Fibroblast of lung (primary cell): ENCODE results near the gene AFAP1. TPM values are rescaled to one million over a fixed set of nuclear protein-coding genes. Genes with fewer than 3 reads are reported as not detected.

Experiments used
- DNase-seq, 2 donors: peaks; one replicate each; pipeline versions ENCODE4 v3.0.0 to v3.0.0-alpha.2; 2010; ENCODE audit warnings: low read depth in 2 of 2
- H2AFZ ChIP-seq: 2 replicates; pipeline ENCODE4 v1.5.1; 2012; ENCODE audit warnings: low read length, control low read depth, inconsistent platforms
- H3K27ac ChIP-seq: 2 replicates; pipeline ENCODE4 v1.5.1; 2011; ENCODE audit warnings: low read length, control low read depth; ENCODE audit not compliant: insufficient read depth
- H3K27me3 ChIP-seq: 2 replicates; pipeline ENCODE4 v1.5.1; 2011; ENCODE audit warnings: mild to moderate bottlenecking, low read length; ENCODE audit not compliant: control insufficient read depth, insufficient read depth
- H3K36me3 ChIP-seq: 2 replicates; pipeline ENCODE4 v1.5.1; 2011; ENCODE audit warnings: low read length; ENCODE audit not compliant: control insufficient read depth, insufficient read depth
- H3K4me1 ChIP-seq: 2 replicates; pipeline ENCODE4 v1.5.1; 2011; ENCODE audit warnings: low read length; ENCODE audit not compliant: control insufficient read depth, insufficient read depth; ENCODE audit errors: extremely low read depth
- H3K4me2 ChIP-seq: 2 replicates; pipeline ENCODE4 v1.5.1; 2011; ENCODE audit warnings: low read length, control low read depth; ENCODE audit not compliant: insufficient read depth; ENCODE audit errors: extremely low read depth
- H3K4me3 ChIP-seq, 4 experiments: fragments of 200-600 bp in 1 of 4; sonication (generic) in 1 of 4; replicated peaks in 1 of 4; 2 replicates each; pipeline ENCODE4 v1.5.1; 2011 to 2016; ENCODE audit warnings: low read length in 4 of 4, low read depth in 3 of 4, mild to moderate bottlenecking in 3 of 4, control low read depth in 2 of 4, inconsistent platforms in 1 of 4, mixed read lengths in 1 of 4; ENCODE audit not compliant: insufficient read depth in 1 of 4; ENCODE audit errors: control extremely low read depth in 1 of 4
- H3K79me2 ChIP-seq: 2 replicates; pipeline ENCODE4 v1.5.1; 2012; ENCODE audit warnings: mild to moderate bottlenecking, low read length, inconsistent platforms; ENCODE audit not compliant: control insufficient read depth, insufficient read depth
- H3K9ac ChIP-seq: 2 replicates; pipeline ENCODE4 v1.5.1; 2011; ENCODE audit warnings: mild to moderate bottlenecking, low read length, control low read depth; ENCODE audit not compliant: insufficient read depth
- H3K9me3 ChIP-seq: 2 replicates; pipeline ENCODE4 v1.5.1; 2012; ENCODE audit warnings: low read depth, low read length; ENCODE audit not compliant: control insufficient read depth, insufficient read depth
- H4K20me1 ChIP-seq: 2 replicates; pipeline ENCODE4 v1.5.1; 2011; ENCODE audit warnings: low read length; ENCODE audit not compliant: control insufficient read depth, insufficient read depth; ENCODE audit errors: extremely low read depth
- EZH2 ChIP-seq: IDR thresholded peaks from 2 replicates; pipeline ENCODE4 v1.5.1; 2012; ENCODE audit warnings: low read length, control low read depth, mild to moderate bottlenecking; ENCODE audit errors: missing control alignments
- polyA plus RNA-seq, 2 donors: library from polyadenylated mRNA; depleted of rRNA in 1 of 2; stranded (reverse) in 1 of 2; unstranded in 1 of 2; fragments of >200 nt; gene quantifications; 2 replicates each; pipeline ENCODE4 v1.2.1, GENCODE V29; 2011 to 2012; ENCODE audit warnings: missing spikeins in 1 of 2
- total RNA-seq: library from RNA; depleted of rRNA; stranded (reverse); fragments of >200 nt; gene quantifications from 2 replicates; pipeline ENCODE4 v1.2.1, GENCODE V29; 2014
- TF ChIP-seq, protein P1 (sequence below), 2 donors: IDR thresholded peaks in 1 of 2; conservative IDR thresholded peaks in 1 of 2; 1 replicate in 1 of 2; 2 replicates in 1 of 2; pipeline ENCODE4 v1.5.1; 2011 to 2012; ENCODE audit warnings: low read length in 2 of 2, control low read depth in 1 of 2, inconsistent platforms in 1 of 2, low read depth in 1 of 2, mild to moderate bottlenecking in 1 of 2

Gene AFAP1
- total and polyA plus RNA-seq, 2 donors (not counting 1 experiment from before 2014, with no cell fraction given), result 21.8 to 30.1 TPM

GRCh38 chr4:7854216-7854615, 85.4 kb downstream of the AFAP1 start:
- H3K9me3 ChIP-seq, result no peaks in the 10 kb centered on the region
- H3K4me2 ChIP-seq, result no peak overlapping the region
- H3K36me3 ChIP-seq, result peaks cover 19% of the 10 kb centered on the region
- no peak for TF ChIP-seq EZH2
- TF ChIP-seq, protein P1, sequence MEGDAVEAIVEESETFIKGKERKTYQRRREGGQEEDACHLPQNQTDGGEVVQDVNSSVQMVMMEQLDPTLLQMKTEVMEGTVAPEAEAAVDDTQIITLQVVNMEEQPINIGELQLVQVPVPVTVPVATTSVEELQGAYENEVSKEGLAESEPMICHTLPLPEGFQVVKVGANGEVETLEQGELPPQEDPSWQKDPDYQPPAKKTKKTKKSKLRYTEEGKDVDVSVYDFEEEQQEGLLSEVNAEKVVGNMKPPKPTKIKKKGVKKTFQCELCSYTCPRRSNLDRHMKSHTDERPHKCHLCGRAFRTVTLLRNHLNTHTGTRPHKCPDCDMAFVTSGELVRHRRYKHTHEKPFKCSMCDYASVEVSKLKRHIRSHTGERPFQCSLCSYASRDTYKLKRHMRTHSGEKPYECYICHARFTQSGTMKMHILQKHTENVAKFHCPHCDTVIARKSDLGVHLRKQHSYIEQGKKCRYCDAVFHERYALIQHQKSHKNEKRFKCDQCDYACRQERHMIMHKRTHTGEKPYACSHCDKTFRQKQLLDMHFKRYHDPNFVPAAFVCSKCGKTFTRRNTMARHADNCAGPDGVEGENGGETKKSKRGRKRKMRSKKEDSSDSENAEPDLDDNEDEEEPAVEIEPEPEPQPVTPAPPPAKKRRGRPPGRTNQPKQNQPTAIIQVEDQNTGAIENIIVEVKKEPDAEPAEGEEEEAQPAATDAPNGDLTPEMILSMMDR (conservative IDR thresholded peaks at IDR 0.05 in 1 of 2, IDR thresholded peaks at IDR 0.05 in 1 of 2; ENCODE audit: low read depth in 1 of 2, low read length in 2 of 2), result no peak
- DNase-seq, result no peak
- peaks cover 9% of the 10 kb centered on the region for H3K4me1 ChIP-seq
- peaks cover 26% of the 10 kb centered on the region for H3K79me2 ChIP-seq
- H3K27me3 ChIP-seq, result no peaks in the 10 kb centered on the region
- no peak overlapping the region for H3K4me3 ChIP-seq
- H4K20me1 ChIP-seq, result no peaks in the 10 kb centered on the region
- no peak overlapping the region for H3K27ac ChIP-seq
- no peak overlapping the region for H2AFZ ChIP-seq
- H3K9ac ChIP-seq, result no peak overlapping the region

- DNase-seq, result no peak
- Histone ChIP-seq H3K27ac (no peak overlapping the region), H3K4me3 (no peak overlapping the region), H4K20me1 (no peaks in the 10 kb centered on the region), H3K4me2 (no peak overlapping the region), H3K4me1 (peaks cover 6% of the 10 kb centered on the region), H3K9ac (no peak overlapping the region), H3K79me2 (peaks cover 22% of the 10 kb centered on the region), H3K36me3 (peaks cover 19% of the 10 kb centered on the region), H3K9me3 (no peaks in the 10 kb centered on the region), H3K27me3 (no peaks in the 10 kb centered on the region), H2AFZ (no peak overlapping the region)
- TF ChIP-seq, protein P1 (conservative IDR thresholded peaks at IDR 0.05 in 1 of 2, IDR thresholded peaks at IDR 0.05 in 1 of 2; ENCODE audit: low read depth in 1 of 2, low read length in 2 of 2), result no peak
- no peak for TF ChIP-seq EZH2
Measured at GRCh38 chr4:7853271-7853670, 86.4 kb downstream of the AFAP1 start.

GRCh38 chr4:7852568-7853185, 87.0 kb downstream of the AFAP1 start:
- no peaks in the 10 kb centered on the region for H3K9me3 ChIP-seq
- H3K4me2 ChIP-seq, result no peak overlapping the region
- peaks cover 22% of the 10 kb centered on the region for H3K79me2 ChIP-seq
- no peak overlapping the region for H3K4me3 ChIP-seq
- H2AFZ ChIP-seq, result no peak overlapping the region
- TF ChIP-seq, protein P1 (conservative IDR thresholded peaks at IDR 0.05 in 1 of 2, IDR thresholded peaks at IDR 0.05 in 1 of 2; ENCODE audit: low read depth in 1 of 2, low read length in 2 of 2), result no peak
- no peak for TF ChIP-seq EZH2
- no peak overlapping the region for H3K9ac ChIP-seq
- H3K4me1 ChIP-seq, result peaks cover 4% of the 10 kb centered on the region
- no peaks in the 10 kb centered on the region for H4K20me1 ChIP-seq
- H3K36me3 ChIP-seq, result peaks cover 19% of the 10 kb centered on the region
- DNase-seq, result peak in 1 of 2 donors; percentile 96
- H3K27me3 ChIP-seq, result no peaks in the 10 kb centered on the region
- no peak overlapping the region for H3K27ac ChIP-seq
